ENCODE results near the gene RIN1. TPM values are rescaled to one million over a fixed set of nuclear protein-coding genes. Genes with fewer than 3 reads are reported as not detected.

Gene RIN1
- total RNA-seq, 1 experiment from 2014 or later, result 5.4 TPM

DNA sequence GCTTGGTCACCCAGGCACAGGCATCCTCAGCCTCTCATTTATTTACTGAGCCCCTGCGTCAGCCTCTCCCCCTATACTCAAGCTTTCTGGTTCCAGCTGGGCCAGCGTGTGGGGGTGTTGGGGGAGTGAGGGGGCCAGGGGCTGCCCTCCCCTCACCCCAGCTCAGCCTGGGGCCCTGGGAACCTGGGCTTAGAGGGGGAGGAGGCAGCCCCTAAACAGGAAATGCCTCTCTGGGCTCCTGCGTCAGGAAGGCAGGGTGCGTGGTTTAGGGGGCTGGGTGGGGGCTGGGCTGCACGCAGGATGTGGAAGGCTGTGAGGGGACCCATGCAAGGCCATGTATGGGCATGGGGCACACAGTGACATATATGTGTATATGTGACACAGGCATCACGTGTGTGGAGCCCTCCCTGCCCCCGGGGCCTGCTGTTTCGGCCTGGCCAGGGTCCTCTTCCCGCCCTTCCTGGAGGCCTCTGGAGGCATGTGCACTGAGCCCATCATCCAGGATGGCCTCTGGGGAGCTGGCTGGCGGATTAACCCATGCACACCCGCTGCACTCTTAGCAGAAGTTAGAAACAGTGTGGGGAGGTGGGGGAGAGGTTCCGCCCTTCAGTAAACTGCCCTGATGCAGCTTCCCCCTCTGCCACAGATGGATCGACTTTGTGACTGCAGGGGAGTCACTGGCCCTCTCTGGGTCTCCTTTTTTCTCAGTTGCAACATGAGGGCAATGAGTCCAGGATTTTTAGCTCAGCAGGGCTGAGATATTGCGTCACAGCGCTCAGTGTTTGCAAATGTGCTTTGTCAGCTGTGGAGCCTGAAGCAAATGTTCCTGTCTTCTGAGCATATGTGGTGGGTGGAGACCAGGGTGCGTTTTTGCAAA is 18.3 kb downstream of the RIN1 start:
- no peak overlapping the region for H3K4ac ChIP-seq (ENCODE audit: low read depth, low read length)
- no peak overlapping the region for H2BK15ac ChIP-seq (ENCODE audit: low read depth, low read length)
- no CpG with 5 or more reads among the region's 16 CpGs for WGBS (ENCODE audit: extremely low coverage, insufficient read length, low lambda C conversion rate)
- no peak overlapping the region for H2BK120ac ChIP-seq (ENCODE audit: low read depth, low read length, poor library complexity, severe bottlenecking)
- H3K36me3 Mint-ChIP-seq (ENCODE audit: insufficient read depth in 1 of 3, low read depth in 3 of 3), result peaks cover 8 to 18% (median 16%) of the 10 kb centered on the region in 3 experiments
- H2BK12ac ChIP-seq (ENCODE audit: insufficient read length, low read depth, low read length), result no peak overlapping the region
- peaks cover 2% of the 10 kb centered on the region for H3K23me2 ChIP-seq (ENCODE audit: insufficient read length, low read depth, low read length, poor library complexity, severe bottlenecking)
- H2AK5ac ChIP-seq (ENCODE audit: insufficient read length, low read length), result no peak overlapping the region
- no peak overlapping the region for H4K91ac ChIP-seq (ENCODE audit: insufficient read length, low read depth, low read length)
- peaks cover 29% of the 10 kb centered on the region for H3K27me3 Mint-ChIP-seq (ENCODE audit: low read depth)
- no peaks in the 10 kb centered on the region for H3K27me3 ChIP-seq (ENCODE audit: insufficient read depth, low read length)
- no peak overlapping the region for H4K8ac ChIP-seq (replicated peaks; ENCODE audit: insufficient read length, low read depth, low read length)
- H3K56ac ChIP-seq (ENCODE audit: insufficient read length, low read depth, low read length), result no peak overlapping the region
- peak overlapping the region; percentile 42 to 69; a peak in 3 of 5 replicates for H3K4me3 Mint-ChIP-seq
- H3K23ac ChIP-seq (ENCODE audit: insufficient read length, low read depth, low read length), result no peak overlapping the region
- H3K9me3 Mint-ChIP-seq, result peaks cover 14 to 20% of the 10 kb centered on the region in 2 experiments
- no peak overlapping the region for H2AFZ ChIP-seq (ENCODE audit: low read length)
- H4K20me1 ChIP-seq (ENCODE audit: control insufficient read depth, insufficient read depth, insufficient read length), result no peaks in the 10 kb centered on the region
- no peak overlapping the region for H2BK5ac ChIP-seq (ENCODE audit: insufficient read length, low read length)
- peaks cover 23 to 31% of the 10 kb centered on the region in 2 experiments for H3K4me1 Mint-ChIP-seq
- peak overlapping the region; percentile 69 for H3K18ac ChIP-seq (ENCODE audit: insufficient read length, low read depth, low read length)
- H3K14ac ChIP-seq (ENCODE audit: insufficient read depth, low read length), result no peak overlapping the region; the same call in 1 of the 2 replicates
- peak overlapping the region in 2 of 3 experiments; percentile 70 to 83; a peak in 1 of 7 replicates for H3K27ac Mint-ChIP-seq
- H3K4me1 ChIP-seq (ENCODE audit: insufficient read depth, low read length), result peaks cover 2% of the 10 kb centered on the region; the same call in 1 of the 2 replicates
- H3T11ph ChIP-seq (ENCODE audit: low read length), result no peak overlapping the region
- no peak overlapping the region for H3K9ac ChIP-seq (ENCODE audit: extremely low read depth, insufficient read length, low read length)
- no peak overlapping the region for H4K5ac ChIP-seq (ENCODE audit: insufficient read length, low read depth, low read length)
- H3K4me2 ChIP-seq (ENCODE audit: insufficient read depth, insufficient read length, low read length), result peak overlapping the region; percentile 7
- TF ChIP-seq CTCF (conservative IDR thresholded peaks at IDR 0.05), result no peak
- H3K79me2 ChIP-seq (ENCODE audit: insufficient read depth, low read length), result no peaks in the 10 kb centered on the region
- no peak overlapping the region for H3K27ac ChIP-seq (ENCODE audit: insufficient read length, low read depth, low read length)
- H2BK20ac ChIP-seq (ENCODE audit: low read depth, low read length, poor library complexity, severe bottlenecking), result no peak overlapping the region
- H3K79me1 ChIP-seq (ENCODE audit: insufficient read depth, low read depth, low read length, poor library complexity, severe bottlenecking), result no peaks in the 10 kb centered on the region
- H3K9me3 ChIP-seq (ENCODE audit: control insufficient read depth, low read depth, low read length), result no peaks in the 10 kb centered on the region
- peak; percentile 66 for DNase-seq

Measured in H9 (cell line).